Spleen (tissue), 7 donors: Measurements from ENCODE around the gene FAM234B.

Experiments
- POLR2A ChIP-seq, 3 donors: fragments of 450-650 bp; IDR thresholded peaks; one replicate each; pipeline ENCODE4 v1.5.1; 2017; ENCODE audit warnings: antibody characterized with exemption in 3 of 3, mild to moderate bottlenecking in 1 of 3
- POLR2AphosphoS5 ChIP-seq, 3 donors: sonication (generic); formaldehyde crosslinking; IDR thresholded peaks; one replicate each; pipeline ENCODE4 v1.5.1; 2017; ENCODE audit warnings: antibody characterized with exemption in 3 of 3
- TF ChIP-seq, protein P1 (sequence below), 11 experiments: fragments of 200-600 bp in 7 of 11; fragments of 450-650 bp in 4 of 11; sonication (generic) in 4 of 11; IDR thresholded peaks in 8 of 11; conservative IDR thresholded peaks in 3 of 11; 1 replicate in 7 of 11; 2 replicates in 4 of 11; pipeline versions ENCODE4 v1.4.0 to v1.8.0; 2016 to 2021; ENCODE audit warnings: antibody characterized with exemption in 11 of 11, inconsistent platforms in 4 of 11, mild to moderate bottlenecking in 1 of 11
- donor health status: DM: no; HTN: no; CAD: no; lungs with moderate emphysema.
- donor health status: DM: no; HTN: no; CAD: no.
- donor health status: DM: no; HTN: no; CAD: no.

GRCh38 chr12:13102461-13103195 is 58.4 kb downstream of the FAM234B start:
- TF ChIP-seq POLR2A (IDR thresholded peaks at IDR 0.05) (no peak), POLR2AphosphoS5 (IDR thresholded peaks at IDR 0.05) (no peak)
- TF ChIP-seq, protein P1, sequence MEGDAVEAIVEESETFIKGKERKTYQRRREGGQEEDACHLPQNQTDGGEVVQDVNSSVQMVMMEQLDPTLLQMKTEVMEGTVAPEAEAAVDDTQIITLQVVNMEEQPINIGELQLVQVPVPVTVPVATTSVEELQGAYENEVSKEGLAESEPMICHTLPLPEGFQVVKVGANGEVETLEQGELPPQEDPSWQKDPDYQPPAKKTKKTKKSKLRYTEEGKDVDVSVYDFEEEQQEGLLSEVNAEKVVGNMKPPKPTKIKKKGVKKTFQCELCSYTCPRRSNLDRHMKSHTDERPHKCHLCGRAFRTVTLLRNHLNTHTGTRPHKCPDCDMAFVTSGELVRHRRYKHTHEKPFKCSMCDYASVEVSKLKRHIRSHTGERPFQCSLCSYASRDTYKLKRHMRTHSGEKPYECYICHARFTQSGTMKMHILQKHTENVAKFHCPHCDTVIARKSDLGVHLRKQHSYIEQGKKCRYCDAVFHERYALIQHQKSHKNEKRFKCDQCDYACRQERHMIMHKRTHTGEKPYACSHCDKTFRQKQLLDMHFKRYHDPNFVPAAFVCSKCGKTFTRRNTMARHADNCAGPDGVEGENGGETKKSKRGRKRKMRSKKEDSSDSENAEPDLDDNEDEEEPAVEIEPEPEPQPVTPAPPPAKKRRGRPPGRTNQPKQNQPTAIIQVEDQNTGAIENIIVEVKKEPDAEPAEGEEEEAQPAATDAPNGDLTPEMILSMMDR (IDR thresholded peaks at IDR 0.05 in 8 of 11, conservative IDR thresholded peaks at IDR 0.05 in 3 of 11), result no peak
